NCI-H2029 treated with DMSO at 0.1 percent for 48 hours (cell line): ENCODE measurements around the gene ZNF267.
"Not testable (repeated sequence)": the region's sequence is repeated elsewhere in the genome, so short reads cannot be mapped to it uniquely, and the experiment has no call there.

ENCODE experiments used
- DNase-seq: peaks from one replicate; lab custom pipeline; 2025; lab: John Stamatoyannopoulos, UW

ZNF267 gene

GRCh38 chr16:31879937-31880321 is 6.3 kb downstream of the ZNF267 start:
- no peak for DNase-seq

GRCh38 chr16:31880322-31880979 is 6.8 kb downstream of the ZNF267 start:
- DNase-seq, result no peak

- DNase-seq, result no peak
These were observed 12.6 kb downstream of the ZNF267 start for GRCh38 chr16:31886227-31886626.

- DNase-seq, result no peak
These were observed 15.1 kb downstream of the ZNF267 start for GRCh38 chr16:31888735-31889134.

GRCh38 chr16:31892111-31892510 is 18.5 kb downstream of the ZNF267 start:
- not testable (repeated sequence) for DNase-seq

- DNase-seq, result no peak
These were observed 20.2 kb downstream of the ZNF267 start for GRCh38 chr16:31893824-31894223.

GRCh38 chr16:31897283-31897682 is 23.7 kb downstream of the ZNF267 start:
- no peak for DNase-seq

GRCh38 chr16:31899505-31899904 is 25.9 kb downstream of the ZNF267 start:
- no peak for DNase-seq

- not testable (repeated sequence) for DNase-seq
These were observed 31.0 kb downstream of the ZNF267 start for GRCh38 chr16:31904571-31904970.

- no peak for DNase-seq
These were observed 40.1 kb downstream of the ZNF267 start for GRCh38 chr16:31913668-31914067.

GRCh38 chr16:31916056-31916488 is 42.5 kb downstream of the ZNF267 start:
- no peak for DNase-seq

GRCh38 chr16:31920373-31920772 is 46.8 kb downstream of the ZNF267 start:
- DNase-seq, result no peak

GRCh38 chr16:31951806-31952205 is 78.2 kb downstream of the ZNF267 start:
- not testable (repeated sequence) for DNase-seq

GRCh38 chr16:31952206-31952605 is 78.6 kb downstream of the ZNF267 start:
- DNase-seq, result not testable (repeated sequence)

GRCh38 chr16:31956221-31956620 is 82.6 kb downstream of the ZNF267 start:
- DNase-seq, result not testable (repeated sequence)

- not testable (repeated sequence) for DNase-seq
These were observed 86.7 kb downstream of the ZNF267 start for GRCh38 chr16:31960186-31960910.
